Endothelial cell (in vitro differentiated cells): ENCODE results near the gene CNTD1. TPM values are rescaled to one million over a fixed set of nuclear protein-coding genes. Genes with fewer than 3 reads are reported as not detected.

Experiments used
- DNase-seq: peaks from one replicate; pipeline ENCODE4 v3.0.0; 2021; ENCODE audit warnings: low spot score
- H3K27ac Mint-ChIP-seq: one replicate; pipeline ENCODE4 v1.8.0; 2021; ENCODE audit warnings: mixed read lengths, inconsistent platforms; ENCODE audit not compliant: unreplicated experiment
- H3K27me3 Mint-ChIP-seq: one replicate; pipeline ENCODE4 v1.8.0; 2021; ENCODE audit warnings: mild to moderate bottlenecking, moderate library complexity, mixed read lengths, inconsistent platforms; ENCODE audit not compliant: unreplicated experiment
- H3K36me3 Mint-ChIP-seq: one replicate; pipeline ENCODE4 v1.8.0; 2021; ENCODE audit warnings: mild to moderate bottlenecking, low read depth, mixed read lengths, inconsistent platforms; ENCODE audit not compliant: unreplicated experiment
- H3K4me1 Mint-ChIP-seq: one replicate; pipeline ENCODE4 v1.8.0; 2021; ENCODE audit warnings: mild to moderate bottlenecking, mixed read lengths, inconsistent platforms; ENCODE audit not compliant: unreplicated experiment
- H3K4me3 Mint-ChIP-seq: one replicate; pipeline ENCODE4 v1.8.0; 2021; ENCODE audit warnings: mild to moderate bottlenecking, mixed read lengths, inconsistent platforms; ENCODE audit not compliant: unreplicated experiment
- H3K9me3 Mint-ChIP-seq: one replicate; pipeline ENCODE4 v1.8.0; 2021; ENCODE audit warnings: mixed read lengths, inconsistent platforms; ENCODE audit not compliant: unreplicated experiment
- total RNA-seq: library from RNA; stranded (reverse); fragmentation: NEBNext Ultra II Directional; extraction: Animal tissue kit (Norgen Biotek cat#: 25700); gene quantifications from one replicate; pipeline ENCODE4 v1.2.1, GENCODE V29; 2021; ENCODE audit not compliant: unreplicated experiment
- TF ChIP-seq, protein P1 (sequence below): fragments of 200-600 bp; sonication (generic); IDR thresholded peaks from one replicate; pipeline ENCODE4 v1.5.0; 2021; ENCODE audit warnings: antibody characterized with exemption; ENCODE audit not compliant: unreplicated experiment

Gene CNTD1
- total RNA-seq, 1 donor from 2014 or later = 0.59 TPM

DNA sequence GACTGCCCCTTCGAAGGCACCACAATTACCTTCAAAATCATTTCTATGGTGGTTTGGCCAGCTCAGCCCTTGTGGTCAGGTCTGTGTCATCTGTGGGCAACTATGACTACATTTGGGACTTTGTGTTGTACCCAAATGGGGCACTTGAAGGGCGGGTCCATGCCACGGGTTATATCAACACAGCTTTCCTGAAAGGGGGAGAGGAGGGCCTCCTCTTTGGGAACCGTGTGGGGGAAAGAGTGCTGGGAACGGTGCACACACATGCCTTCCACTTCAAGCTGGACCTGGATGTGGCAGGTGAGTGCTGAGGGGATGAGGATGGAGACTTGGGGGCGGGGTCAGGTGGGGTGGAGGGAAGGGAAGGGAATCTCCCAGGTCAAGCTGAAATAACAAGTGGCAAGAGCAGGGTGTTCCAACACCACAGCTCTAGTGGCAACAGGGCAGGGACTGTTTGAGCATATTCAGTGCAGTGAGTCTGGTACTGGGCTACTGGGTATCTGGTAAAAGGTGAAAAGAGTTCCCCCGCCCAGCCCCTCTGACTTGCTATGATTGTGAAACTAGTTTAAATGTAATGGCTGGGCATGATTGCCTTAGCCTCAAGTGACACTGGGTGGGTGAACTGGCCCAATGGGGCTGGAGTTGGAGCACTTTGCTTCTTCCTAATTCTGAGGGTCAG is 47.4 kb downstream of the CNTD1 start:
- Mint-ChIP-seq H3K27me3 (peaks cover 4% of the 10 kb centered on the region), H3K27ac (no peak overlapping the region), H3K4me1 (peaks cover 7% of the 10 kb centered on the region), H3K36me3 (peaks cover 30% of the 10 kb centered on the region), H3K4me3 (no peak overlapping the region), H3K9me3 (no peaks in the 10 kb centered on the region)
- TF ChIP-seq, protein P1, sequence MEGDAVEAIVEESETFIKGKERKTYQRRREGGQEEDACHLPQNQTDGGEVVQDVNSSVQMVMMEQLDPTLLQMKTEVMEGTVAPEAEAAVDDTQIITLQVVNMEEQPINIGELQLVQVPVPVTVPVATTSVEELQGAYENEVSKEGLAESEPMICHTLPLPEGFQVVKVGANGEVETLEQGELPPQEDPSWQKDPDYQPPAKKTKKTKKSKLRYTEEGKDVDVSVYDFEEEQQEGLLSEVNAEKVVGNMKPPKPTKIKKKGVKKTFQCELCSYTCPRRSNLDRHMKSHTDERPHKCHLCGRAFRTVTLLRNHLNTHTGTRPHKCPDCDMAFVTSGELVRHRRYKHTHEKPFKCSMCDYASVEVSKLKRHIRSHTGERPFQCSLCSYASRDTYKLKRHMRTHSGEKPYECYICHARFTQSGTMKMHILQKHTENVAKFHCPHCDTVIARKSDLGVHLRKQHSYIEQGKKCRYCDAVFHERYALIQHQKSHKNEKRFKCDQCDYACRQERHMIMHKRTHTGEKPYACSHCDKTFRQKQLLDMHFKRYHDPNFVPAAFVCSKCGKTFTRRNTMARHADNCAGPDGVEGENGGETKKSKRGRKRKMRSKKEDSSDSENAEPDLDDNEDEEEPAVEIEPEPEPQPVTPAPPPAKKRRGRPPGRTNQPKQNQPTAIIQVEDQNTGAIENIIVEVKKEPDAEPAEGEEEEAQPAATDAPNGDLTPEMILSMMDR = no peak
- DNase-seq = no peak

DNA sequence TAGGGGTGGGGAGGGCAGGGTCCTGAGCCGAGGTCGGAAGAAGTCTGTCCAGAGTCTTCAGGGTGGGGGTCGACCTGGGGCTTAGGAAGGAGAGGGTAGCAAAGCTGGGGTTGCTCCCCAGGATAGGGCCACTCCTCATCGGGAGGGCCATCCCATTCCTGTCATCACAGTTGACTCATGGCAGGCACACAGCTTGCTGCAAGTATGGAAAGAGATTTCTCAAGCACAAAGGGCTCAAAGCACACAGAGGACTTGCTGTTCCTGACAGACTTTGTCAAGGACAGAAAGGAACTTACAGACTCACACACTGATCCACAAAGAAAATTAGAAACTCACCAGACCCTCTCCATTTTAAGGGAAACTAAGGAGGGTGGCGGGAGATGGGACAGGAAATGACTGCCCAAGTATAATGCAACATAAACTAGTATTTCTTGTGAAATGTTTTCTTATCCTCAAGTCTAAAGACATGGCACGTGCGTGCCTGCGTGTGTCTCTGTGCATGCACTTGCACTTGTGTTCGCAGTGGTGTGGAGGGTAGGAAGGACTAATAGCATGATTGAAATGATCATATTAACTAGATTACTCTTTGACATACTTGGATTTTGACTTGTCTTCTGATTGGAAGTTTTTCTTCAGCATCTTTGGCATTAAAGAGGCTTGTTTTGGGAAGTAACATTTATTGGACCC is 48.1 kb downstream of the CNTD1 start:
- DNase-seq = no peak
- H3K36me3 Mint-ChIP-seq = peaks cover 27% of the 10 kb centered on the region
- H3K27ac Mint-ChIP-seq = no peak overlapping the region
- TF ChIP-seq, protein P1 = no peak
- no peak overlapping the region for H3K4me3 Mint-ChIP-seq
- peaks cover 4% of the 10 kb centered on the region for H3K27me3 Mint-ChIP-seq
- H3K9me3 Mint-ChIP-seq = no peaks in the 10 kb centered on the region
- H3K4me1 Mint-ChIP-seq = peaks cover 7% of the 10 kb centered on the region

DNA sequence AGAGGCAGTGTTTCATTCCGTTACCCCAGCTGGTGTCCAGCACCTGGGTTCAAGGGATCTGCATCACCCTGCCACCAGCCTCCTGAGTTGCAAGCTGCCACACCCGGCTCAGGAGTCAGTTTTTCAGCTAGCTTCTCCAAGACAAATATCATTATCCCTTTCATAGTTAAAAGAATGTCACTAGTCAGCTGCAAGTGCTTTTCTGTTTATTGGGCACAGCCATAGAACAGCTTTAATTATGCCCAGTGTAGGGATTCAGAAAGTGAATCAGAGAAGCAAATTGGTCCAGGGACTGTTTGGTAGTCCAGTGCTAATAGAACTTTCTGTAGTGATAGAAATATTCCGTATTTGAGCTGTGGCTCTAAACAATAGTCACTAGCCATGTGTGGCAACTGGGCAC is 49.4 kb downstream of the CNTD1 start:
- Mint-ChIP-seq H3K9me3 (no peaks in the 10 kb centered on the region), H3K4me1 (peaks cover 13% of the 10 kb centered on the region), H3K27me3 (peaks cover 7% of the 10 kb centered on the region), H3K36me3 (peaks cover 18% of the 10 kb centered on the region), H3K4me3 (no peak overlapping the region), H3K27ac (no peak overlapping the region)
- TF ChIP-seq, protein P1 = no peak
- no peak for DNase-seq

DNA sequence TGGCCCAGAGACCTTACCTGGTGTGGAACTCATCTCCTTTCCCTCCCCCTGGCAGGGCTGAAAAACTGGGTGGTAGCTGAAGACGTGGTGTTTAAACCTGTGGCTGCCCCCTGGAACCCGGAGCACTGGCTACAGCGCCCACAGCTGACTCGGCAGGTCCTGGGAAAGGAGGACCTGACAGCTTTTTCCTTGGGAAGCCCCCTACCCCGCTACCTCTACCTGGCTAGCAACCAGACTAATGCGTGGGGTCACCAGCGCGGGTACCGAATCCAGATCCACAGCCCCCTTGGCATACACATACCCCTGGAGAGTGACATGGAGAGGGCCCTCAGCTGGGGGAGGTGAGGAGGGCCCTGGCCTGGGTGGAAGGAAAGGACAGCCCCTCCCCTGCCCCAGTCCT is 50.4 kb downstream of the CNTD1 start:
- no peak for DNase-seq
- H3K4me3 Mint-ChIP-seq = no peak overlapping the region
- H3K27me3 Mint-ChIP-seq = peaks cover 9% of the 10 kb centered on the region
- H3K27ac Mint-ChIP-seq = no peak overlapping the region
- H3K36me3 Mint-ChIP-seq = peaks cover 11% of the 10 kb centered on the region
- TF ChIP-seq, protein P1 = no peak
- peaks cover 20% of the 10 kb centered on the region for H3K4me1 Mint-ChIP-seq
- H3K9me3 Mint-ChIP-seq = no peaks in the 10 kb centered on the region

DNA sequence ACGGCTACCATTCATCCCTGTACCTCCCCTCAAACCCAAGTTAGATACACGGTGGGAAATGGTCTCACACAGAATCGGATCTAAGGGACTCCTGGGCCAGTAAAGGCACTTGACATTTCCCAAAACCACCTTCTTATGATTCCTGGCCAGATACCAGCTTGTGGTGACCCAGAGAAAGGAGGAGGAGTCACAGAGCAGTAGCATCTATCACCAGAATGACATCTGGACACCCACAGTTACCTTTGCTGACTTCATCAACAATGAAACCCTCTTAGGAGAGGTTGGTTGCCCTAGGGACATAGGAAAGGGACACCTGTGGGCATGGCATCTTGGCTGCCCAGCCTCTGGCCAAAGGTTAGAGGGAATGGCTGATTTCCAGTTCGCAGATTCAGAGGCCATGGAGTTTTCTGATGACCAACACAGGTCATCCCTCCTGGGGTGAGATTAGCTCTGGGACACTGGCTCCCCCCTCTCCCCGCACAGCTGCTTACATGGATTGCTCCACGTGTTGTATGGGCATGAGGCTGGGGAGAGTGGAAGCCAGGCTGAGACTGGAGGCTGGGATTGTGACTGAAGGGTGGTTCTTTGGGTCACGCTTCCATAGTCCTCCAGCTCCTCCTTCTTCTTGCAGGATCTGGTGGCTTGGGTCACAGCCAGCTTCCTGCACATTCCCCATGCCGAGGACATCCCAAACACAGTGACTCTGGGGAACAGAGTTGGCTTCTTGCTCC is 51.0 kb downstream of the CNTD1 start:
- Mint-ChIP-seq H3K27ac (no peak overlapping the region), H3K36me3 (peaks cover 5% of the 10 kb centered on the region), H3K9me3 (no peaks in the 10 kb centered on the region), H3K27me3 (peaks cover 9% of the 10 kb centered on the region), H3K4me3 (no peak overlapping the region), H3K4me1 (peaks cover 21% of the 10 kb centered on the region)
- TF ChIP-seq, protein P1 = no peak
- no peak for DNase-seq
